Measurements from ENCODE around the gene NCDN.

DNA sequence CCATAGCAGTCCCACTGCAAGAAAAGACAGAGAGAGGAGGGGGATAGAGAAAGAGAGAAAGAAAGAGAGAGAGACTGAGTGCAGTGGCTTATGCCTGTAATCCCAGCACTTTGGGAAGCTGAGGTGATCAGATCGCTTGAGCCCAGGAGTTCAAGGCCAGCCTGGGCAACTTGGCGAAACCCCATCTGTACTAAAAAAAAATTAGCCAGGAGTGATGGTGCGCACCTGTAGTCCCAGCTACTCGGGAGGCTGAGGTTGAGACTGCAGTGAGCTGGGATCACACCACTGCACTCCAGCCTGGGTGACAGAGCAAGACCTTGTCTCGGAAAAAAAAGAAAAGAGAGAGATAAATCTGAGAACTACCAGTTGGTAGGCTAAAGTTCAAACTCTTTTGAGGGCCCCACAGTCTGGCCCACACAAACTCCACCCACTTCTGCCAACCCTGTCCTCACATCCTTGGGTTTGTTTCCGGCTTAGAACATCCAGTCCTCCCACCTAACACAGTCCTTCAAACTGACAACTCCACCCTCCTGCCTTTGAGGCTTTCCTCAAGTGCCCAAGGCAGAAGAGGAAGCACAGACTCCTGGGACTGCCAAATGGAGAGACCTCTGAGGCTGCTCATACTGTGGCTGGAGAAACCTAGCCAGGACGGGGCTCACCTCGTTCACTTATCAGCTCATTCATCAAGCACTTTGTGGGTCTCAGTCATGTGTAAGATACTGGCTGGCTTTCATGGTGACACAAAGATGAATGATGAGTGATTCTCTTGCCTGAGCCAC lies 35.6 kb downstream of the NCDN start:
- no peak for TF ChIP-seq REST (IDR thresholded peaks at IDR 0.05; ENCODE audit: insufficient read depth in 1 of 2, low read depth in 2 of 2, low read length in 2 of 2)
- TF ChIP-seq TAF1 (IDR thresholded peaks at IDR 0.05; ENCODE audit: borderline replicate concordance, insufficient read depth, low read length): no peak
- TF ChIP-seq SIN3A (IDR thresholded peaks at IDR 0.05; ENCODE audit: borderline replicate concordance, insufficient read depth, low read length): no peak
